NCI-H748 treated with DMSO at 0.1 percent for 48 hours (cell line): ENCODE measurements around the gene ASCL3.
"Not testable (repeated sequence)": the region's sequence is repeated elsewhere in the genome, so short reads cannot be mapped to it uniquely, and the experiment has no call there.

Experiments
- DNase-seq: peaks from one replicate; lab custom pipeline; 2025; lab: John Stamatoyannopoulos, UW

ASCL3 gene

GRCh38 chr11:8947230-8947943, 4.6 kb upstream of the ASCL3 start:
- no peak for DNase-seq

GRCh38 chr11:8941341-8942103, 1.3 kb downstream of the ASCL3 start:
- DNase-seq = no peak

GRCh38 chr11:8937659-8938058, 5.2 kb downstream of the ASCL3 start:
- no peak for DNase-seq

- DNase-seq = no peak
Measured at GRCh38 chr11:8937159-8937558, 5.7 kb downstream of the ASCL3 start.

GRCh38 chr11:8935789-8936188, 7.0 kb downstream of the ASCL3 start:
- DNase-seq = not testable (repeated sequence)

GRCh38 chr11:8934742-8935488, 7.9 kb downstream of the ASCL3 start:
- no peak for DNase-seq

- DNase-seq = no peak
Measured at GRCh38 chr11:8933931-8934330, 8.9 kb downstream of the ASCL3 start.

GRCh38 chr11:8932564-8933180, 10.1 kb downstream of the ASCL3 start, which contains the start of gene C11orf16:
Gene C11orf16 (minus strand): TSS chr11:8932947. CDS start chr11:8932308, 639 bp downstream.
- peak; percentile 27 for DNase-seq

- DNase-seq = no peak
Measured at GRCh38 chr11:8930456-8931175, 12.2 kb downstream of the ASCL3 start.

GRCh38 chr11:8928981-8929615, 13.7 kb downstream of the ASCL3 start:
- no peak for DNase-seq

- no peak for DNase-seq
Measured at GRCh38 chr11:8928205-8928604, 14.6 kb downstream of the ASCL3 start.

- DNase-seq = no peak
Measured at GRCh38 chr11:8927233-8927632, 15.6 kb downstream of the ASCL3 start.

GRCh38 chr11:8926236-8926635, 16.6 kb downstream of the ASCL3 start:
- no peak for DNase-seq

GRCh38 chr11:8925711-8926110, 17.1 kb downstream of the ASCL3 start:
- no peak for DNase-seq

- DNase-seq = no peak
Measured at GRCh38 chr11:8922691-8923090, 20.1 kb downstream of the ASCL3 start.

GRCh38 chr11:8917157-8917825, 25.5 kb downstream of the ASCL3 start:
- DNase-seq = no peak

- no peak for DNase-seq
Measured at GRCh38 chr11:8914661-8915018, 28.2 kb downstream of the ASCL3 start.

GRCh38 chr11:8913961-8914660, 28.7 kb downstream of the ASCL3 start:
- no peak for DNase-seq

GRCh38 chr11:8911029-8911823, 31.6 kb downstream of the ASCL3 start, which contains the start of gene AKIP1:
Gene AKIP1 (plus strand): TSS chr11:8911189. CDS start chr11:8911450, 261 bp downstream.
- peak; percentile 96 for DNase-seq
